Uterus (tissue), 4 donors: Measurements from ENCODE around the gene PARP6. TPM values are rescaled to one million over a fixed set of nuclear protein-coding genes. Genes with fewer than 3 reads are reported as not detected.

Source experiments
- DNase-seq, 2 donors: peaks; one replicate each; pipeline ENCODE4 v3.0.0-alpha.2; 2019 to 2020
- H3K27ac ChIP-seq, 2 donors: fragments of 200-600 bp; sonication (generic); 1 replicate in 1 of 2; 2 replicates in 1 of 2; pipeline ENCODE4 v1.5.1; 2016 to 2018
- H3K27me3 ChIP-seq, 2 donors: fragments of 200-600 bp; sonication (generic); one replicate each; pipeline ENCODE4 v1.5.1; 2018 to 2019; ENCODE audit warnings: control low read depth in 1 of 2
- H3K36me3 ChIP-seq, 2 donors: fragments of 200-600 bp; sonication (generic); one replicate each; pipeline ENCODE4 v1.5.1; 2019; ENCODE audit warnings: control low read depth in 1 of 2
- H3K4me1 ChIP-seq, 2 donors: fragments of 200-600 bp; sonication (generic); one replicate each; pipeline ENCODE4 v1.5.1; 2018 to 2019; ENCODE audit warnings: control low read depth in 1 of 2
- H3K4me3 ChIP-seq, 2 donors: fragments of 200-600 bp; sonication (generic); 1 replicate in 1 of 2; 2 replicates in 1 of 2; pipeline ENCODE4 v1.5.1; 2018 to 2019; ENCODE audit warnings: mild to moderate bottlenecking in 1 of 2
- H3K9me3 ChIP-seq, 2 donors: fragments of 200-600 bp; sonication (generic); one replicate each; pipeline ENCODE4 v1.5.1; 2019; ENCODE audit warnings: control low read depth in 1 of 2
- CTCF ChIP-seq, 4 experiments: fragments of 200-600 bp in 2 of 4; fragments of 450-650 bp in 2 of 4; sonication (generic) in 2 of 4; IDR thresholded peaks; one replicate each; pipeline ENCODE4 v1.5.1; 2016 to 2019; ENCODE audit warnings: antibody characterized with exemption in 4 of 4, mild to moderate bottlenecking in 2 of 4, moderate library complexity in 1 of 4
- POLR2A ChIP-seq, 2 donors: fragments of 450-650 bp; IDR thresholded peaks; one replicate each; pipeline ENCODE4 v1.6.1; 2016; ENCODE audit warnings: antibody characterized with exemption in 2 of 2, mild to moderate bottlenecking in 1 of 2, moderate library complexity in 1 of 2
- intact Hi-C: fragments of 100-400 bp; cut with DNase I; formaldehyde crosslinking; loops from one replicate; pipeline ENCODE4 v1.15.1; 2023; ENCODE audit warnings: low total_unique reads
- total RNA-seq, 4 donors: library from RNA; depleted of rRNA in 3 of 4; stranded (reverse); fragments of >200 nt in 3 of 4; gene quantifications; one replicate each; pipeline versions ENCODE4 v1.1.0 to v1.2.4, GENCODE V29; 2014 to 2023
- donor health status: DM: yes; HTN: yes; CAD: no.

Gene PARP6
- total RNA-seq, 4 donors from 2014 or later = 32.1 to 111 (median 55.6) TPM

GRCh38 chr15:72201391-72201921, 70.9 kb downstream of the PARP6 start:
- intact Hi-C loops = loop anchor here (10.0 kb wide), 1 partner anchor 73 kb away; the partner anchor contains the start of gene PARP6
- H3K27me3 ChIP-seq = peaks cover 0 to 10% of the 10 kb centered on the region in 2 donors
- DNase-seq = no peak

GRCh38 chr15:72200395-72201237, 71.7 kb downstream of the PARP6 start:
- Histone ChIP-seq H3K36me3 (no peaks in the 10 kb centered on the region), H3K4me1 (peaks cover 0 to 5% of the 10 kb centered on the region in 2 donors), H3K9me3 (no peaks in the 10 kb centered on the region), H3K27ac (no peak overlapping the region), H3K4me3 (no peak overlapping the region), H3K27me3 (peaks cover 0 to 11% of the 10 kb centered on the region in 2 donors)
- intact Hi-C loops = loop anchor here (10.0 kb wide), 1 partner anchor 74 kb away; the partner anchor contains the start of gene PARP6
- TF ChIP-seq CTCF (IDR thresholded peaks at IDR 0.05) (no peak), POLR2A (IDR thresholded peaks at IDR 0.05) (no peak)
- no peak for DNase-seq

More at GRCh38 chr15:72201391-72201921, 70.9 kb downstream of the PARP6 start:
- Histone ChIP-seq H3K4me3 (no peak overlapping the region), H3K9me3 (no peaks in the 10 kb centered on the region), H3K27ac (no peak overlapping the region), H3K36me3 (no peaks in the 10 kb centered on the region), H3K4me1 (peaks cover 0 to 5% of the 10 kb centered on the region in 2 donors)
- TF ChIP-seq POLR2A (IDR thresholded peaks at IDR 0.05) = no peak
- no peak for TF ChIP-seq CTCF (IDR thresholded peaks at IDR 0.05)

GRCh38 chr15:72199721-72200212, 72.6 kb downstream of the PARP6 start:
- intact Hi-C loops = loop anchor here (10.0 kb wide), 1 partner anchor 75 kb away; the partner anchor contains the start of gene PARP6
- H3K9me3 ChIP-seq = no peaks in the 10 kb centered on the region
- no peak for TF ChIP-seq POLR2A (IDR thresholded peaks at IDR 0.05)
- peak; percentile 82 to 89 (median 86) for TF ChIP-seq CTCF (IDR thresholded peaks at IDR 0.05)
- H3K4me3 ChIP-seq = no peak overlapping the region
- H3K27ac ChIP-seq = no peak overlapping the region
- H3K4me1 ChIP-seq = peaks cover 0 to 5% of the 10 kb centered on the region in 2 donors
- no peaks in the 10 kb centered on the region for H3K36me3 ChIP-seq
- DNase-seq = peak; percentile 69 to 73
- H3K27me3 ChIP-seq = peaks cover 0 to 11% of the 10 kb centered on the region in 2 donors

GRCh38 chr15:72199205-72199515, 73.2 kb downstream of the PARP6 start:
- H3K9me3 ChIP-seq = no peaks in the 10 kb centered on the region
- TF ChIP-seq CTCF (IDR thresholded peaks at IDR 0.05) = no peak
- no peak for TF ChIP-seq POLR2A (IDR thresholded peaks at IDR 0.05)
- peaks cover 0 to 11% of the 10 kb centered on the region in 2 donors for H3K27me3 ChIP-seq
- no peak for DNase-seq
- no peaks in the 10 kb centered on the region for H3K36me3 ChIP-seq
- H3K27ac ChIP-seq = no peak overlapping the region
- peaks cover 0 to 5% of the 10 kb centered on the region in 2 donors for H3K4me1 ChIP-seq
- intact Hi-C loops = no loop called here
- H3K4me3 ChIP-seq = no peak overlapping the region
